ENCODE results near the gene TTC1.
"Not testable (repeated sequence)": the region's sequence is repeated elsewhere in the genome, so short reads cannot be mapped to it uniquely, and the experiment has no call there.

Gene TTC1

DNA sequence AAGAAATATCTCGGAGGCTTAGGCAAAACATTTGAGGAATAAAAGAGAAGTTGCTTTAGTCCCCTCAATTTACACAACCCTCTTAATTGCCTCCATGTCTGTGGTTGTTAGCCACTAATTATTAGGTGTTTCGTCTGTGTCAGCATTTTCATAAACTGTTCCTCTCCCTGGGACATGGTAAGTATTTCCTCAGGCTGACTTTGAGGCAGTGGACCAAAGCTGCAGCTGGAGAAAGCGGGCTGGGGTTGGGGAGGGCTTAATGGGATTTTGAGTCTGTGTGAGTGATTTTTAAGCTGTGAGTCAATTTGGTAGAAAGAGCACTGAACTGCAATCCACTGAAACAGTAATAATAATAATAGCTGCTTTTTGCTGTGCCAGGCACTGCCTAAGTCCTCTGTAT, 13.0 kb upstream of the TTC1 start:
- DNase-seq (ENCODE audit: low read depth in 2 of 2), result no peak

DNA sequence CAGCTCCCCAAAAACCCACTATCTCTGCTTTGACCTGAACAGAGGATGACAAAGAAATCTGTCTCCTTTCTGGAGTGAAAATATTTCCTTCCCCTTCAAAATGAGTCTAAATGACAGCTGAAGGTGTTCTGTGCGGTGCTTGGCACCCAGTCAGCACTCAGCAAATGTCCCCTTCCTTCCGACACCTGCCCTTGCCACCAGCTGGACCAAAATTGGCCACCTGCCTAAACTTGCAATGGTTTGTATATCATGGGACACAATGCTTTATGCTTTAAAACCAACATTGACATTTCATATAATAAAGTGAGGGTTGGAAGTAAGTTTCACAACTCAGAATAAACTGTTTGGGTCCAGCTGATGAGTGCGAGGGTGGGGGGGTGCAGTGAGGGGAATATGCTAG, 7.5 kb upstream of the TTC1 start:
- DNase-seq (ENCODE audit: low read depth in 2 of 2), result no peak

GRCh38 chr5:160007514-160007913, 1.4 kb upstream of the TTC1 start:
- DNase-seq (ENCODE audit: low read depth in 2 of 2), result no peak

DNA sequence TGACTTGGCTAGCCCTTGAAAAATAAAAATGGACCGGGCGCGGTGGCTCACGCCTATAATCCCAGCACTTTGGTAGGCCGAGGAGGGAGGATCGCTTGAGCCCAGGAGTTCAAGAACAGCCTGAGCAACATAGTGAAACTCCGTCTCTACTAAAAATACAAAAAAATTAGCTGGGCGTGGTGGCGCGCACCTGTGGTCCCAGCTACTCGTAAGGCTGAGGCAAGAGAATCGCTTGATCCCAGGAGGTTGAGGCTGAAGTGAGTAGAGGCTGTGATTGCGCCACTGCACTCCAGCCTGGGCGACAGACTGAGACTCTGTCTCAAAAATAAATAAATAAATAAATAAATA, 436 bp upstream of the TTC1 start:
- DNase-seq (ENCODE audit: low read depth in 2 of 2), result not testable (repeated sequence)

- no peak for DNase-seq (ENCODE audit: low read depth in 2 of 2)
Measured at GRCh38 chr5:160009591-160009989, 651 bp downstream of the TTC1 start.

DNA sequence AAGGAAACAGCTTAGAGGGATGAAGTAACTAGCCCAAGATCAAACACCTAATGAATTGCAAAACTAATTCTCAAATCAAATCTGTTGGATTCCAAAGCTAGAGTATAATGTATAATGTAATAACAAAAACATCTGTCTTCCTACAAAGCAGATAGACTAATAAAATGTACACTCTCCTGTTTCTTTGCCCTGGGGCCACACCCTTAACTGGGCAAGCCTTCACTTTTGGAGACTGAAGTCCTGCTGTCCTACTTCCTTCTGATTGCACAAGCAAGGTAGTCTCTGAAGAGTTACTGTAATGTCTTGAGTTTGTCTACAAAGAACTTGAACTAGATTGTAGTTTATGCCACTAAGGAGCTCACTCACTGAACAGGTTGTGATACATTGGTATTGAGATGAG, 2.5 kb downstream of the TTC1 start:
- DNase-seq (ENCODE audit: low read depth in 2 of 2), result no peak

DNA sequence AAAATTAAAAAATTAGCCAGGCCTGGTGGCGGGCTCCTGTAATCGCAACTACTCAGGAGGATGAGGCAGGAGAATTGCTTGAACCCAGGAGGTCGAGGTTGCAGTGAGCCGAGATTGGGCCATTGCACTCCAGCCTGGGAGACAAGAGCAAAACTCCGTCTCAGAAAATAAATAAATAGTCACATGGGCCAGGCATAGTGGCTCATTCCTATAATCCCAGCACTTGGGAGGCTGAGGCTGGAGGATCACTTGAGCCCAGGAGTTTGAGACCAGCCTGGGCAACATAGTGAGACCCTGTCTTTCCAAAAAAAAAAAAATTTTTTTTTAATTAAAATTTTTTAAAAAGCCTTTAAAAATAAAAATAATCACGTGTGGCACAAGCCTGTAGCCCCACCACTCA, 5.3 kb downstream of the TTC1 start:
- DNase-seq (ENCODE audit: low read depth in 2 of 2), result not testable (repeated sequence)

GRCh38 chr5:160018945-160019625, 10.1 kb downstream of the TTC1 start:
- DNase-seq (ENCODE audit: low read depth in 2 of 2), result no peak

DNA sequence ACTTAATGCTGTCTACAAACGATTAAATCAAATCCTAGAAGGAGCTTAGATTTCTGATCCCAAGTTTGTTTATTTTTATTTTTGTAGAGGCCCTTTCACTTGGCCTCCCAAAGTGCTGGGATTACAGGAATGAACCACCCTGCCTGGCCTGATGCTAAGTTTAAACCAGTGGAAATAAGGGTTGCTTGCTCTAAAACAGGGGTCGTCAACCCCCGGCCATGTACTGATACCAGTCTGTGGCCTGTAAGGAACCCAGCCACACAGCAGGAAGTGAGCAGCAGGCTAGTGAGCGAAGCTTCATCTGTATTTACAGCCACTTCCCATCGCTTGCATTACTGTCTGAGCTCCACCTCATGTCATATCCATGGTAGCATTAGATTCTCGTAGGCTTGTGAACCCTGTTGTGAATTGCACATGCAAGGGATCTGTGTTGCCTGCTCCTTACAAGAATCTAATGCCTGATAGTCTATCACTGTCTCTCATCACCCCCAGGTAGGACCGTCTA, 11.4 kb downstream of the TTC1 start:
- no peak for DNase-seq (ENCODE audit: low read depth in 2 of 2)

DNA sequence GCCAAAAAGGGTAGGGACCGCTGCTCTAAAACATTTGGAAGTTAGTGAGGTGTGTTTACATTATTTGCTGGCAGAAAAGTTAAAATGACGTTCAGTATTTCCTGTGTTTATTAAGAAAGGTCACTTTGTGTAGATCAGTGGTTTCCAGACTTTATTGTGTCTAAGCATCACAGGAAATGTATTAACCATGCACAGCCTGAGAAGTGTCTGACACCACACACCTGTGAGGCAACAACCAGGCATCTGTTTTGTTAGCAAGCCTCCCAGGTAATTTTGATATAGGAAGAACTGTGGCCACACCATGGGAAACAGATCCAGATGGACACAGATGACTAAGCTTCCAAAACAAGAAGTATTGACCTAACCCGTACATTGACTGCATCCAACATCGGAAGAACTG, 12.0 kb downstream of the TTC1 start:
- DNase-seq (ENCODE audit: low read depth in 2 of 2), result no peak

- peak in 1 of 2 donors; percentile 19 for DNase-seq (ENCODE audit: low read depth in 2 of 2)
Measured at GRCh38 chr5:160021831-160022446, 13.0 kb downstream of the TTC1 start.

DNA sequence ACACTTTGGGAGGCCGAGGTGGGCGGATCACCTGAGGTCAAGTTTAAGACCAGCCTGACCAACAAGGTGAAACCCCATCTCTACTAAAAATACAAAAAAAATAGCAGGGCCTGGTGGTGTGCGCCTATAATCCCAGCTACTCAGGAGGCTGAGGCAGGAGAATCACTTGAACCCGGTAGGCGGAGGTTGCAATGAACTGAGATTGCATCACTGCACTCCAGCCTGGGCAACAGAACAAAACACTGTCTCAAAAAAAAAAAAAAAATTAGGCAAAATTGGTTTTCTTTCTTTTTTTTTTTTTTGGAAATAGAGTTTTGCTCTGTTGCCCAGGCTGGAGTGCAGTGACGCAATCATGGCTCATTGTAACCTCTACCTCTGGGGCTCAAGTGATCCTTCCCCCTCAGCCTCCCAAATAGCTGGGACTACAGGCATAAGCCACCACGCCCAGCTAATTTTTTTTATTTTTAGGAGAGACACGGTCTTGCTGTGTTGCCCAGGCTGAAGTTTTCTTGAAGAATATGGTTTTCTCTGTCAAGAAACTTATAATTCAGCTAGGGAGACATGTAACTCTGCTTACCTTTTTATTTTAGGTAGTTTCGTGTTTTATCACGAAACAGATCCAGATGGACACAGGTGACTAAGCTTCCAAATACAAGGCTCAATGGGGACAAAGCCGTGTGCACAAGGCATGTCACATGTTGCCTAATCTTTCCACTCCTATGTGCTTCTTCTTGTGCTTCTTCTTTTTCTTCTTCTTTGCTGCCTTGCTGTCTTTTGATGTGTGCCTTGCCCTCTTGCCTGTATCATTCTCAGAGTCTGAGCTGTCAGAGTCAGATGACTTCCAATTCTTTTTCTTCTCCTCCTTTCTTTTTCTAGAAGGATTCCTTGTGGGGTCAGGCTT, 14.3 kb downstream of the TTC1 start:
- DNase-seq (ENCODE audit: low read depth in 2 of 2), result no peak

DNA sequence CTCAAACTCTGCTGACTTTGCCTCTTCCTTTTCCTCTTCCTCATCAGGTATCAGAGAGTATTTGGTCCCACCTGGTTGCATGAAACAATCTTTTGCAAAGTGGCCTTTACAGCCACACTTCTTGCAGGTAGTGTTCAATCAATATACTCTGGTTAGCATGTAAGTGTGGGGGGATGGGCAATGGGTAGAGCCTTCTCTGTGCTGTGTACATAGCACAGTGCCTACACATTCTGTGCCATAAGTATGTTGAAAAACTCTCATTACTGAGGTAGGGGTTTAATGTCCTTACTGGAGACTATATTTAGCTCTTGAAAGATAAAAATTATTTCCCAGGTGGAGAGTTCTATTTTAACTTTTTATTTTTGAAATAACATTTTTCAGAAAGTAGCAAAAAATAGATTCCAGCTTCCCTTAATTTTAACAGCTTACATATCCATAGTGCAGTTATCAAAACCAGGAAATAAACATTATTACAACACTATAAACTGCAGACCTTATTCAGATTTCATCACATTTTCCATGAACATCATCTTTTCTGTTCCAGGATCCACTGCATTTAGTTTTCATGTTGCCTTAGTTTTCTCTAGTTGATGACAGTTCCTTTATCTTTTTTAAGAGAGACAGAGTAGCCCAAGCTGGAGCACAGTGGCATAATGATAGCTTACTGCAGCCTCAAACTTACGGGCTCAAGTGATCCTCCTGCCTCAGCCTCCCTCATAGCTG, 15.1 kb downstream of the TTC1 start:
- DNase-seq (ENCODE audit: low read depth in 2 of 2), result no peak

- no peak for DNase-seq (ENCODE audit: low read depth in 2 of 2)
Measured at GRCh38 chr5:160029004-160029403, 20.1 kb downstream of the TTC1 start.

DNA sequence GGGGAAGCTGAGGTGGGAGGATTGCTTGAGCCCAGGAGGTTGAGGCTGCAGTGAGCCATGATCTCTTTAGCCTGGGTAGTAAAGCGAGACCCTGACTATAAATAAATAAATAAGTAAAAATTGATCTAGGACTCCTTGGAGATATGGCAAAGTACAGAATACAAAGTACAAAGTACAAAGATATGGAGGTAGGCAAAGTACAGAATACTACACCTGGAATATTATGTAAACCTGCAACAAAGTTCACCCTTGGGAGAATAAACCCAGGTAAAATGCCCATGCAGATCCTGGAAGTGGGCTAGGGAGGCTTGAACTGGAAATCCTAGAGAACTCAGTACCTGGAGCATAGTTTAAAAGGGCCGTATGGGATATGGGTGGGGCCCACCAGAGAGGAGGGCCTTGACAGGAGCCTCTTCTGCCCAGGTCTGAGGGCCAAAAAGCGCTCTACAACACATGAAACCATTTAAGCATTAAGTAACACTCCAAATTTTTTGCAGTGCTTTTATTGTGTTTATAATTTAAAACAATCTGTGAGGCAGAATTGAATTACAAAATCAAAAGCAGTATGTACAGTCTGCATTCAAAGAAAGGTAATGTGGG, 20.7 kb downstream of the TTC1 start:
- DNase-seq (ENCODE audit: low read depth in 2 of 2), result no peak

GRCh38 chr5:160030631-160031377, 21.9 kb downstream of the TTC1 start:
- DNase-seq (ENCODE audit: low read depth in 2 of 2), result no peak

DNA sequence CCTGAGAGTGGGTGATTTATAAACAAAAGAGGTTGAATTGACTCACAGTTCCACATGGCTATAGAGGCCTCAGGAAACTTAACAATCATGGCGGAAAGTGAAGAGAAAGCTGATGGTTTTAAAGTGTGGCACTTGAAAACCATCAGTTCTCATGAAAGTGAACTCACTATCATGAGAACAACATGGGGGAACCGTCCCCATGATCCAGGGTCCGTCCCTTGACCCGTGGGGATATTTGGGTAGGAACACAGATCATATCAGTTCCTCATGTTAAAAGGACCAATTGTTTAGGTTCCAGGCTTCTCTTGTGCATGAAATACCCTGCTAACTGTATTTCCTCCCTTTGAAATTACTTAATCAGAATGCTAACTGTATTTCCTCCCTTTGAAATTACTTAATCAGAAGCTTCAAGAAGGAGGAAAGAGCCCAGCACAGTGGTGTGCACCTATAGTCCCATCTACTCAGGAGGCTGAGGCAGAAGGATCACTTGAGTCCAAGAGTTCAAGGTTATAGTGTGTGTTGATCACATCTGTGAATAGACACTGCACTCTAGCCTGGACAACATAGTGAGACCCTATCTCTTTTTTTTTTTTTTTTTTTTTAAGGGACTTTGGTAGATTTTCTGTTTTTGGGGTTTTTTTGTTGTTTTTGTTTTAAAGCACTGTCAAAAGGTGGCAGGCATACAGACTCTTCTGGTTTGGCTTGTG, 24.8 kb downstream of the TTC1 start:
- no peak for DNase-seq (ENCODE audit: low read depth in 2 of 2)

- DNase-seq (ENCODE audit: low read depth in 2 of 2), result no peak
Measured at GRCh38 chr5:160036243-160036642, 27.3 kb downstream of the TTC1 start.

- no peak for DNase-seq (ENCODE audit: low read depth in 2 of 2)
Measured at GRCh38 chr5:160036884-160037283, 27.9 kb downstream of the TTC1 start.

- no peak for DNase-seq (ENCODE audit: low read depth in 2 of 2)
Measured at GRCh38 chr5:160039810-160040470, 31.0 kb downstream of the TTC1 start.

All from stimulated activated CD8-positive, alpha-beta memory T cell treated with anti-CD3 and anti-CD28 coated beads, Interleukin-15, amount 100 ng/mL, for 48 hours (primary cell).